Heart left ventricle (tissue), 16 donors: ENCODE measurements around the gene CCL8. TPM values are rescaled to one million over a fixed set of nuclear protein-coding genes. Genes with fewer than 3 reads are reported as not detected.
A peak's percentile ranks its signal among the peaks of the same experiment; 100 is the strongest.

Source experiments
- ATAC-seq, 4 donors: fragments of 200-7000 bp; cut with Tn5 transposase; one replicate each; pipeline ENCODE4 v1.9.1; 2020 to 2022; ENCODE audit warnings: moderate library complexity in 4 of 4, mild to moderate bottlenecking in 3 of 4, moderate number of reproducible peaks in 1 of 4
- DNase-seq, 5 donors: peaks; one replicate each; pipeline ENCODE4 v3.0.0-alpha.2; 2020
- H3K27ac ChIP-seq, 12 donors: fragments of 200-600 bp; sonication (generic) in 4 of 12; one replicate each; pipeline versions ENCODE4 v1.5.0 to v1.8.0; 2016 to 2022; ENCODE audit warnings: mild to moderate bottlenecking in 2 of 12
- H3K27me3 ChIP-seq, 9 donors: fragments of 200-600 bp; sonication (generic) in 2 of 9; one replicate each; pipeline versions ENCODE4 v1.5.1 to v1.8.0; 2016 to 2022; ENCODE audit warnings: mild to moderate bottlenecking in 3 of 9
- H3K36me3 ChIP-seq, 9 donors: fragments of 200-600 bp; sonication (generic) in 2 of 9; one replicate each; pipeline versions ENCODE4 v1.5.0 to v1.8.0; 2018 to 2022; ENCODE audit warnings: mild to moderate bottlenecking in 2 of 9
- H3K4me1 ChIP-seq, 12 donors: fragments of 200-600 bp; sonication (generic) in 4 of 12; one replicate each; pipeline versions ENCODE4 v1.5.0 to v1.8.0; 2016 to 2022; ENCODE audit warnings: mild to moderate bottlenecking in 3 of 12
- H3K4me3 ChIP-seq, 12 donors: fragments of 200-600 bp; sonication (generic) in 4 of 12; one replicate each; pipeline versions ENCODE4 v1.5.0 to v1.8.0; 2017 to 2022; ENCODE audit warnings: mild to moderate bottlenecking in 9 of 12, moderate library complexity in 4 of 12
- H3K9me3 ChIP-seq, 12 donors: fragments of 200-600 bp; sonication (generic) in 4 of 12; one replicate each; pipeline versions ENCODE4 v1.5.0 to v1.8.0; 2016 to 2022; ENCODE audit warnings: mild to moderate bottlenecking in 1 of 12
- CTCF ChIP-seq, 12 donors: fragments of 200-600 bp; sonication (generic) in 4 of 12; IDR thresholded peaks; one replicate each; pipeline versions ENCODE4 v1.5.0 to v1.8.0; 2018 to 2022; ENCODE audit warnings: antibody characterized with exemption in 12 of 12, mild to moderate bottlenecking in 5 of 12
- POLR2A ChIP-seq, 2 donors: fragments of 450-650 bp; IDR thresholded peaks; one replicate each; pipeline ENCODE4 v1.6.1; 2017; ENCODE audit warnings: antibody characterized with exemption in 2 of 2, mild to moderate bottlenecking in 2 of 2, moderate library complexity in 2 of 2
- WGBS, 4 donors: extraction: QIAGEN DNeasy Blood & Tissue Kit in 2 of 4; methylation state at CpG; one replicate each; pipeline versions ENCODE4 v1.1.5 to v1.1.7; 2013 to 2018; 5-methylcytosine and 5-hydroxymethylcytosine counted together
- intact Hi-C, 10 donors: fragments of 100-400 bp; cut with DNase I; formaldehyde crosslinking; loops; one replicate each; pipeline versions ENCODE4 v1.11.1 to v1.14.2; 2022
- polyA plus RNA-seq, 2 donors: library from polyadenylated mRNA; stranded (reverse); fragments of 200-250 nt; gene quantifications; one replicate each; pipeline ENCODE4 v1.2.3, GENCODE V29; 2013
- total RNA-seq, 9 donors: library from RNA; depleted of rRNA in 2 of 9; stranded (reverse); fragments of >200 nt in 2 of 9; fragmentation: NEBNext Ultra II Directional in 3 of 9; extraction: Animal tissue kit (Norgen Biotek cat#: 25700) in 3 of 9; gene quantifications; one replicate each; pipeline versions ENCODE4 v1.1.0 to v1.2.4, GENCODE V29; 2016 to 2023
- donor health status: ischemic (EF 13 %, LVEDD 7.1; RV severe dilation, severe dysfunction).
- donor health status: healthy with polysubstance abuse.
- donor health status: DM: no; HTN: yes; CAD: no.
- donor health status: DM: no; HTN: no; CAD: no.
- donor health status: ischemic (EF 25% LVEDD 6.9; RV normal size, moderate dysfunction).
- donor health status: ischemic (EF 25% LVEDD 5.7; RV mildly dilated, moderate dysfunction).
- donor health status: healthy.
- donor health status: DM: yes; HTN: yes; CAD: no.
- donor health status: ischemic (EF 35%, LVEDD 5.7; RV mildly dilated, moderate dysfunction).
- donor health status: nonischemic (EF 11% LVEDD 7.7; RV severe dilation, severe dysfunction).
- donor health status: DM: yes; HTN: yes; CAD: no.
- donor health status: PGD.
- donor health status: ischemic (EF 29% LVEDD 5.4; RV normal size, mild dysfunction).
- donor health status: nonischemic (EF 23%, LVEDD 6.1; RV moderate dilation, normal function).

Gene CCL8
- total and polyA plus RNA-seq, 11 donors = 0.15 to 44.3 (median 2.0) TPM; not detected in 5

GRCh38 chr17:34291721-34292348 lies 27.4 kb upstream of the CCL8 start:
- Histone ChIP-seq H3K4me1 (peaks cover 0 to 4% (median 0%) of the 10 kb centered on the region in 12 donors), H3K9me3 (no peaks in the 10 kb centered on the region), H3K27ac (no peak overlapping the region), H3K27me3 (no peaks in the 10 kb centered on the region), H3K36me3 (no peaks in the 10 kb centered on the region), H3K4me3 (no peak overlapping the region)
- intact Hi-C loops = no loop called here
- ATAC-seq = no peak
- 89 to 92% (median 91%) methylated on average over 6 of the region's 6 CpGs for WGBS, 4 donors
- TF ChIP-seq POLR2A (IDR thresholded peaks at IDR 0.05) (no peak), CTCF (IDR thresholded peaks at IDR 0.05) (no peak)
- DNase-seq = no peak

GRCh38 chr17:34299027-34299426 lies 20.2 kb upstream of the CCL8 start:
- Histone ChIP-seq H3K9me3 (no peaks in the 10 kb centered on the region), H3K4me1 (peaks cover 0 to 41% (median 20%) of the 10 kb centered on the region in 12 donors), H3K4me3 (no peak overlapping the region), H3K36me3 (no peaks in the 10 kb centered on the region), H3K27ac (no peak overlapping the region), H3K27me3 (no peaks in the 10 kb centered on the region)
- no peak for DNase-seq
- intact Hi-C loops = no loop called here
- ATAC-seq = no peak
- no peak for TF ChIP-seq CTCF (IDR thresholded peaks at IDR 0.05)
- no peak for TF ChIP-seq POLR2A (IDR thresholded peaks at IDR 0.05)
- WGBS, 4 donors = 95% methylated on average over 2 of the region's 2 CpGs

GRCh38 chr17:34299956-34300577 lies 19.2 kb upstream of the CCL8 start:
- DNase-seq (no peak), ATAC-seq (peak in 1 of 4 donors; percentile 61)
- TF ChIP-seq POLR2A (IDR thresholded peaks at IDR 0.05) (no peak), CTCF (IDR thresholded peaks at IDR 0.05) (no peak)
- H3K4me1 ChIP-seq = peaks cover 0 to 41% (median 20%) of the 10 kb centered on the region in 12 donors
- H3K27me3 ChIP-seq = no peaks in the 10 kb centered on the region
- 50 to 68% (median 57%) methylated on average over 3 of the region's 3 CpGs for WGBS, 4 donors
- no peaks in the 10 kb centered on the region for H3K9me3 ChIP-seq
- intact Hi-C loops = loop anchor here in 4 of 10 donors (2.0 to 10.0 kb wide), 4 partner anchors 43 to 65 kb away; partner anchors contain the start of gene CCL2 (in 1 of the 4)
- no peaks in the 10 kb centered on the region for H3K36me3 ChIP-seq
- no peak overlapping the region for H3K4me3 ChIP-seq
- peak overlapping the region in 9 of 12 donors; percentile 35 to 64 (median 58) for H3K27ac ChIP-seq

GRCh38 chr17:34300652-34301370 lies 18.4 kb upstream of the CCL8 start:
- WGBS, 4 donors = 34 to 48% (median 47%) methylated on average over 3 of the region's 3 CpGs
- peak overlapping the region in 11 of 12 donors; percentile 18 to 64 (median 58) for H3K27ac ChIP-seq
- H3K27me3 ChIP-seq = no peaks in the 10 kb centered on the region
- no peak for DNase-seq
- peaks cover 0 to 41% (median 20%) of the 10 kb centered on the region in 12 donors for H3K4me1 ChIP-seq
- TF ChIP-seq POLR2A (IDR thresholded peaks at IDR 0.05) = no peak
- no peak for TF ChIP-seq CTCF (IDR thresholded peaks at IDR 0.05)
- intact Hi-C loops = loop anchor here in 4 of 10 donors (2.0 to 10.0 kb wide), 4 partner anchors 44 to 66 kb away; partner anchors contain the start of gene CCL2 (in 1 of the 4)
- H3K9me3 ChIP-seq = no peaks in the 10 kb centered on the region
- H3K36me3 ChIP-seq = no peaks in the 10 kb centered on the region
- ATAC-seq = peak in 3 of 4 donors; percentile 34 to 90 (median 81)
- H3K4me3 ChIP-seq = no peak overlapping the region
